ENCODE data around the gene NOTCH2.

Gene NOTCH2

DNA sequence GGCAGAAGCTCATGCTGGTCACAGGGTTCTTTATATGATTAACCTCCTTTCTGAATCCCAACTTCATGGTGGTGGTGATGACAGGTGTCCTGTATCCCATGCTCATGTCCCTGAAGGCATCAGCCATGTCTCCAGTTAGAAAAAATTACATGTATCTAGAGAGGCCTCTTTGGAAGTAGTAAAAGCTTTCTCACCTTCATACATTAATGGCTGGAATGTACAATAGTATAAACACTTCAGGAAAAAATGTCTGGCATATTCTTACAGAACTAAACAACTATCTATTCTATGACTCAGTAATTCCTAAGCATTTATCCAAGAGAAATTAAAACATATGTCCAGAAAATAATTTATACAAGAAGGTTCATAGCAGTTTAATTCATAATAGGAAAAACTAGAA lies 207.2 kb downstream of the NOTCH2 start:
- Mint-ChIP-seq H3K4me3 (no peak overlapping the region), H3K36me3 (ENCODE audit: low read depth) (no peaks in the 10 kb centered on the region)
- TF ChIP-seq, protein P1, sequence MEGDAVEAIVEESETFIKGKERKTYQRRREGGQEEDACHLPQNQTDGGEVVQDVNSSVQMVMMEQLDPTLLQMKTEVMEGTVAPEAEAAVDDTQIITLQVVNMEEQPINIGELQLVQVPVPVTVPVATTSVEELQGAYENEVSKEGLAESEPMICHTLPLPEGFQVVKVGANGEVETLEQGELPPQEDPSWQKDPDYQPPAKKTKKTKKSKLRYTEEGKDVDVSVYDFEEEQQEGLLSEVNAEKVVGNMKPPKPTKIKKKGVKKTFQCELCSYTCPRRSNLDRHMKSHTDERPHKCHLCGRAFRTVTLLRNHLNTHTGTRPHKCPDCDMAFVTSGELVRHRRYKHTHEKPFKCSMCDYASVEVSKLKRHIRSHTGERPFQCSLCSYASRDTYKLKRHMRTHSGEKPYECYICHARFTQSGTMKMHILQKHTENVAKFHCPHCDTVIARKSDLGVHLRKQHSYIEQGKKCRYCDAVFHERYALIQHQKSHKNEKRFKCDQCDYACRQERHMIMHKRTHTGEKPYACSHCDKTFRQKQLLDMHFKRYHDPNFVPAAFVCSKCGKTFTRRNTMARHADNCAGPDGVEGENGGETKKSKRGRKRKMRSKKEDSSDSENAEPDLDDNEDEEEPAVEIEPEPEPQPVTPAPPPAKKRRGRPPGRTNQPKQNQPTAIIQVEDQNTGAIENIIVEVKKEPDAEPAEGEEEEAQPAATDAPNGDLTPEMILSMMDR (IDR thresholded peaks at IDR 0.05; ENCODE audit: unreplicated experiment in 3 of 3): no peak

More for the DNA sequence above, 207.2 kb downstream of the NOTCH2 start:
- no peaks in the 10 kb centered on the region for H3K27me3 Mint-ChIP-seq (ENCODE audit: low read depth)
- no peaks in the 10 kb centered on the region for H3K9me3 Mint-ChIP-seq
- H3K27ac Mint-ChIP-seq: no peak overlapping the region
- H3K4me1 Mint-ChIP-seq: peaks cover 32% of the 10 kb centered on the region
